SK-N-MC (cell line): Measurements from ENCODE around the gene CHGA.

ENCODE experiments used
- EZH2 ChIP-seq: fragments of 200-600 bp; sonication (generic); IDR thresholded peaks from one replicate; pipeline ENCODE4 v1.6.1; 2017; ENCODE audit warnings: antibody characterized with exemption
- FOXP2 ChIP-seq: optimal IDR thresholded peaks from 2 replicates; pipeline ENCODE3; 2011; ENCODE audit warnings: mild to moderate bottlenecking, moderate library complexity; ENCODE audit not compliant: insufficient read depth; ENCODE audit errors: extremely low read length, control extremely low read depth

- TF ChIP-seq EZH2, result no peak
- no peak for TF ChIP-seq FOXP2
Observed at GRCh38 chr14:92926180-92926845, 3.4 kb downstream of the CHGA start.
